Hematopoietic multipotent progenitor cell treated with erythropoietin and hydrocortisone succinate and interleukin-3 and kit ligand, for 8 days (in vitro differentiated cells): ENCODE results near the gene CSE1L.
"Not testable (repeated sequence)": the region's sequence is repeated elsewhere in the genome, so short reads cannot be mapped to it uniquely, and the experiment has no call there.

Experiments
- DNase-seq: peaks from one replicate; pipeline ENCODE4 v3.0.0-alpha.2; 2015

CSE1L gene

GRCh38 chr20:49123982-49124381, 77.9 kb downstream of the CSE1L start:
- DNase-seq: no peak

GRCh38 chr20:49132995-49133478, 86.9 kb downstream of the CSE1L start:
- DNase-seq: peak; percentile 82

- DNase-seq: no peak
Observed at GRCh38 chr20:49133571-49133970, 87.5 kb downstream of the CSE1L start.

GRCh38 chr20:49134797-49135196, 88.7 kb downstream of the CSE1L start:
- not testable (repeated sequence) for DNase-seq

GRCh38 chr20:49136817-49137571, 90.9 kb downstream of the CSE1L start:
- peak; percentile 31 for DNase-seq

- no peak for DNase-seq
Observed at GRCh38 chr20:49138431-49138830, 92.3 kb downstream of the CSE1L start.

- no peak for DNase-seq
Observed at GRCh38 chr20:49140411-49140810, 94.3 kb downstream of the CSE1L start.

- DNase-seq: no peak
Observed at GRCh38 chr20:49140834-49141233, 94.7 kb downstream of the CSE1L start.
